Measurements from ENCODE around the gene CCL25.

Gene CCL25

GRCh38 chr19:8052464-8052859 is at the start of gene CCL25:
CCL25 (plus strand) TSS chr19:8052760; CDS start chr19:8053050, 290 bp downstream.
- DNase-seq (ENCODE audit: insufficient read length, low spot score) (peak; percentile 3), FAIRE-seq (no peak)

GRCh38 chr19:8004001-8004400 is 48.6 kb upstream of the CCL25 start:
- FAIRE-seq (no peak), DNase-seq (ENCODE audit: insufficient read length, low spot score) (no peak)
- TF ChIP-seq CTCF (IDR thresholded peaks at IDR 0.05; ENCODE audit: insufficient read depth, missing control alignments) = no peak

More at GRCh38 chr19:8052464-8052859, at the start of gene CCL25:
- TF ChIP-seq CTCF (IDR thresholded peaks at IDR 0.05; ENCODE audit: insufficient read depth, missing control alignments) = no peak

GRCh38 chr19:8004723-8005513 is 47.6 kb upstream of the CCL25 start:
- no peak for TF ChIP-seq CTCF (IDR thresholded peaks at IDR 0.05; ENCODE audit: insufficient read depth, missing control alignments)
- no peak for DNase-seq (ENCODE audit: insufficient read length, low spot score)
- no peak for FAIRE-seq

- DNase-seq (ENCODE audit: insufficient read length, low spot score) (peak; percentile 89), FAIRE-seq (no peak)
- TF ChIP-seq CTCF (IDR thresholded peaks at IDR 0.05; ENCODE audit: insufficient read depth, missing control alignments) = no peak
These were observed 46.9 kb upstream of the CCL25 start, which contains the start of gene ELAVL1 for GRCh38 chr19:8005534-8006256. ELAVL1 (minus strand) TSS chr19:8005641; CDS start chr19:7991815, 13,826 bp downstream.

GRCh38 chr19:8017808-8018207 is 34.8 kb upstream of the CCL25 start:
- no peak for DNase-seq (ENCODE audit: insufficient read length, low spot score)
- TF ChIP-seq CTCF (IDR thresholded peaks at IDR 0.05; ENCODE audit: insufficient read depth, missing control alignments) = peak; percentile 49
- no peak for FAIRE-seq

- FAIRE-seq (no peak), DNase-seq (ENCODE audit: insufficient read length, low spot score) (no peak)
- TF ChIP-seq CTCF (IDR thresholded peaks at IDR 0.05; ENCODE audit: insufficient read depth, missing control alignments) = no peak
These were observed 31.9 kb upstream of the CCL25 start for GRCh38 chr19:8020681-8021080.

Data from D721Med (cell line).